ENCODE results near the gene MKNK2.
"Not testable (repeated sequence)": the region's sequence is repeated elsewhere in the genome, so short reads cannot be mapped to it uniquely, and the experiment has no call there.

The MKNK2 gene

GRCh38 chr19:1989513-1990229, 61.4 kb downstream of the MKNK2 start:
- DNase-seq: no peak

- DNase-seq: not testable (repeated sequence)
Measured at GRCh38 chr19:1988464-1988863, 62.6 kb downstream of the MKNK2 start.

Data from SHP77 (cell line).